Endometrial microvascular endothelial cells (primary cell): Measurements from ENCODE around the gene B3GALT4. TPM values are rescaled to one million over a fixed set of nuclear protein-coding genes. Genes with fewer than 3 reads are reported as not detected.

ENCODE experiments used
- in situ Hi-C: cut with HindIII; loops from 2 replicates; pipeline ENCODE4 v1.10.0; 2017; ENCODE audit warnings: low sequenced_read_pairs, low pct_unique_long_range_greater_than_20kb; ENCODE audit errors: inconsistent ontology term
- total RNA-seq: library from RNA; depleted of rRNA; stranded (reverse); fragments of >200 nt; gene quantifications from one replicate; pipeline ENCODE4 v1.2.3, GENCODE V29; 2015; ENCODE audit errors: inconsistent ontology term

Gene B3GALT4
- total RNA-seq, 1 donor from 2014 or later, result 4.0 TPM

DNA sequence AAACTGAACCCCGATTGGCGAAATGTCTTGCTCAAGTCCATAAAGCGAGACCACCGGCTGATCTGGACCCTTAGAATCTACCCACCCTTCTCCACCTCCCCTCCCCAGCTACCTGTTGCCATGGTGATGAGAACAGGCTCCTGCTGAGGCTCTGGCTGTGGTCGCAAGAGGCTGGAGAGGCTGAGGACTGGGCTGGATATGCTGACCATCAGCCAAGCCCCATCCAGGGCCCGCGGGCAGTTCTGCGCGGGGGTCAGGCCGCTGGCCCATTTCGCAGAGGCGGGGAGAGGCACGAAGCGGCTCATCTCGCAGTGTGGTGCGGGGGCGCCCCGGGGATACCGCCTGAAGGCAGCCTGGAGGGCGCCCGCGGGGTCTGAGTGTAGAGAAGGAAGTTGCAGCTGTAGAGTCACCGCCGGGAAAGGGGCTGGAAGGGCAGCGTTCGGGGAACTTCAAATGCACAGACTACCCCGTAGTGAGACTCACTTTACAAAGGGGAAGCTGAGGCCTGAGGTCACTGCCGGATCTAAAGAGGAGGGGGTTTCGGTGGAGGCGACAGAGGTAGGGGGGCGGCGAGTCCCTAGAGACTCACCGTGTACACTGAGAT lies 36.3 kb downstream of the B3GALT4 start:
- in situ Hi-C loops, result no loop called here

- in situ Hi-C loops, result no loop called here
Observed at GRCh38 chr6:33313709-33314514, 37.0 kb downstream of the B3GALT4 start, which contains the start of gene TAPBP. Gene TAPBP, minus strand, starts transcription at chr6:33314078. Its CDS starts 37 bp downstream, at chr6:33314041.

GRCh38 chr6:33314515-33314942 lies 37.6 kb downstream of the B3GALT4 start:
- in situ Hi-C loops, result no loop called here

- in situ Hi-C loops, result no loop called here
Observed at GRCh38 chr6:33314943-33315792, 38.2 kb downstream of the B3GALT4 start.

DNA sequence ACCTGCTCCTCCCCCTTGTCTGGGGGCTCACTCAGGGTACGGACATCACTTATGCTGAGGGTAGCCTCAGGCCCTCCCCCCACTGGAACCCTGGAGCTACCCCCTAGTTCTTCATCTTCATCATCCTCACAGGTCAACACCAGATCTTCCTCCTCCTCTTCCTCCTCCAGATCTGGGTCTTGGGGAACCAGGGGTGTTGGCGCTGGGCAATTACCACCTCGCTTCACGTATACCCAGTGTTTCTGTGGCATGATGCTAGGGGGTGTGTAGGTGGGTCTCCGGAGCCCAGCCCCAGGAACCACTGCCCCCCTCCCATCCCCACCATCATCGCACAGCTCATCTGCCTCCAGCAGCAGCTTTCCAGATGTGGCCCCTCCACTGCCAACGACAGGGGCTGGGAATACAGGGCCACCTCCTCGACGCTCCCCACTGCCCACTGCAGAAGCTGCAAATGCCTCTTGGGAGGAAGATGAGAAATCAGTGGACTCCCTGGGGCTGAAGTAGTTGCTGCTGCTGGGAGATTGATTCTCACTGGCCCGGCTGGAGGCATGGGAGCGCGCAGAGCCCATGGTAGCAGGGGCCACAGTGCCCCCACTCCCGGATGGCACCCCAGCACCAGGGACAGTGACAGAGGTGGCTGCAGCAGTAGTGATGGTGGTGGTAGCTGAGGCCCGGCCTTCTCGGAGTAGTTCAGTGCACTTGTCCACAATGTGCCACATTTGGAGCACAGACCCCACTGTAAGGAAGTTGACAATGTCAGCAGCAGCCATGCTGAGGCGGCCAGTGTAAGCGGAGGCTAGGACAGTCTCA lies 39.1 kb downstream of the B3GALT4 start:
- in situ Hi-C loops, result no loop called here

GRCh38 chr6:33316603-33317418 lies 39.9 kb downstream of the B3GALT4 start:
- in situ Hi-C loops, result no loop called here

GRCh38 chr6:33317419-33317668 lies 40.4 kb downstream of the B3GALT4 start:
- in situ Hi-C loops, result no loop called here

GRCh38 chr6:33317669-33318425 lies 40.9 kb downstream of the B3GALT4 start, which contains the start of gene ZBTB22:
Gene ZBTB22, minus strand, starts transcription at chr6:33317744. Its CDS starts 828 bp downstream, at chr6:33316916.
- in situ Hi-C loops, result no loop called here

DNA sequence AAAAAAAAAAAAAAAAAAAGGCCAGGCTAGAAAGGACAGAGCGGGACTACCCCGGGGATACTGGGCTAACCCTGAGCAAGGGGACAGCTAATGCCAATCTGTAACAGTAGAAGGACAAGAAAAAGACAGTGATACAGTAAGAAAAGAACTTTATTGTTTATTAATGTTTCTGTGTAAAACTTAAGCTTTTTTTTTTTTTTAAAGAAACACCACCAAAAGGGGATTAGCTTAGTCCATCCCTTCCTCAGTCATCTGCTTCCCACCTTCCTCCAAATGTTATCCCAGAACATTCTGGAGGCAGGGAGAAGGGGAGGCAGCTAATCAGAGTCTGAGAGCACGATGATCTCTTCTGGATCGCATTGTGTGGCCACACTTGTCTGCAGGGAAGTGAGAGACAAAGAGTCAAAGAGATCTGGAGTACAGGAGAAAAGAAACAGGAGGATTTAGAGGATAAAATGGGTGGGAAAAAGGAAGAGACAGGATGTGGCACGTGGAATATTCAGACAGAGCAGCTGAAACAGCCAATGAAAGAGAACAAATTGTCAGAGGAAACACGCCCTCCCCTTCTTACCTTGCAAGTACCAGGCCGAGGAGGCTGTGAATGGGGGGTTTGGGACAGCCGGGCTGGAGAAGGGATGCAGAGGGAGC lies 41.6 kb downstream of the B3GALT4 start:
- in situ Hi-C loops, result no loop called here

- in situ Hi-C loops, result no loop called here
Observed at GRCh38 chr6:33319939-33320314, 43.0 kb downstream of the B3GALT4 start.

- in situ Hi-C loops, result no loop called here
Observed at GRCh38 chr6:33320315-33321181, 43.6 kb downstream of the B3GALT4 start.

DNA sequence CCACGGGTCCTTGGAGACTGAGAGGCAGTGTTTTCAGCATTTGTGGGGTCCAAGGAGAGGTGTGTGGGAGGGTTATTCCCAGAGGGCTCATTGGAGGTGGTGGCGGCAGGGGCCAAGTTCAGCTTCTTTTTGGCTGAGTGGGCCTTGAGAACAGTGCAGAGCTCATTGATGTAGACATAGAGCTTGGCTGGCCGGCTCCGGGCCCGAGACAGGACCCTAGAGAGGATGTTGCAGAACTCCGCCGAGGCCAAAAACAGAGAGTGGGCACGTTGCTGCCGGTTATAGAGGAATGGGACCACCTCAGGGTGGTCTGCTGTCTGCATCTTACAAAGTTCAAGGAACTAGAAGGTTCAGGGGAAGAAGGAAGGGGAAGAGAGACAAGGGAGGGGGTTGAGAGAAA lies 44.3 kb downstream of the B3GALT4 start:
- in situ Hi-C loops, result no loop called here

GRCh38 chr6:33323623-33323948 lies 46.7 kb downstream of the B3GALT4 start:
- in situ Hi-C loops, result no loop called here

DNA sequence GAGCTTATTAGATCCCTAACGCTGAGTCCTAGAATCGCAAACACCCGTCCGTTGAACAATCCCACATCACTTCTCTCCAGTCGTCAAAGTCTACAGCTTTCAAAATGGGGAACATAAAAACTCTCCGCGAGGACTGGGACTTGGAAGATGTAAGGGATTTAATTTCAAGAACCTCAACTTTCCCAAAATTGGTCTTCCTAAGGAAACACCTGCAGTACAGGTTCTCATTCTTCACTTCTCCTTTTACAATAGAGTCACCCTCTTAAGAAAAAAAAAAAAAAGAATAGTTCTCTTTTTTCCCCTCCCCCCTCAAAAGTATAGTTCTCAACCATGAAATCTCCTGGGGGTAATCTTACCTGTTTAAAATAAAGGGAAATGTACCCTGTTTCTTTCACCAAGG lies 47.2 kb downstream of the B3GALT4 start:
- in situ Hi-C loops, result no loop called here
